ENCODE results near the gene CLEC2L.

Gene CLEC2L

GRCh38 chr7:139572071-139572470 lies 48.6 kb downstream of the CLEC2L start:
- TF ChIP-seq FOXM1 (IDR thresholded peaks at IDR 0.05; ENCODE audit: borderline replicate concordance, low read depth) = no peak
- no peak for TF ChIP-seq MAX (IDR thresholded peaks at IDR 0.05)
- TF ChIP-seq REST (IDR thresholded peaks at IDR 0.05; ENCODE audit: low read depth) = no peak
- TF ChIP-seq TCF12 (IDR thresholded peaks at IDR 0.05; ENCODE audit: low read depth) = no peak
- TF ChIP-seq CREB1 (IDR thresholded peaks at IDR 0.05; ENCODE audit: low read depth) = no peak
- no peak for TF ChIP-seq YY1 (IDR thresholded peaks at IDR 0.05; ENCODE audit: low read depth)
- no peak for TF ChIP-seq TAF1 (IDR thresholded peaks at IDR 0.05; ENCODE audit: low read depth)
- TF ChIP-seq NFIC (IDR thresholded peaks at IDR 0.05) = no peak
- TF ChIP-seq USF1 (IDR thresholded peaks at IDR 0.05) = no peak

- no peak for TF ChIP-seq TEAD4 (IDR thresholded peaks at IDR 0.05)
- no peak for TF ChIP-seq EGR1 (IDR thresholded peaks at IDR 0.05)
- TF ChIP-seq FOXM1 (IDR thresholded peaks at IDR 0.05; ENCODE audit: borderline replicate concordance, low read depth) = no peak
- TF ChIP-seq EP300 (IDR thresholded peaks at IDR 0.05; ENCODE audit: borderline replicate concordance) = no peak
- no peak for TF ChIP-seq TCF12 (IDR thresholded peaks at IDR 0.05; ENCODE audit: low read depth)
- TF ChIP-seq TAF1 (IDR thresholded peaks at IDR 0.05; ENCODE audit: low read depth) = no peak
- TF ChIP-seq ZBTB7A (IDR thresholded peaks at IDR 0.05; ENCODE audit: low read depth) = no peak
- no peak for TF ChIP-seq REST (IDR thresholded peaks at IDR 0.05; ENCODE audit: low read depth)
- no peak for TF ChIP-seq RAD21 (IDR thresholded peaks at IDR 0.05; ENCODE audit: low read depth)
- TF ChIP-seq YY1 (IDR thresholded peaks at IDR 0.05; ENCODE audit: low read depth) = no peak
- no peak for TF ChIP-seq USF1 (IDR thresholded peaks at IDR 0.05)
- TF ChIP-seq CREB1 (IDR thresholded peaks at IDR 0.05; ENCODE audit: low read depth) = no peak
Observed at GRCh38 chr7:139572704-139573385, 49.4 kb downstream of the CLEC2L start.

GRCh38 chr7:139573871-139574270 lies 50.4 kb downstream of the CLEC2L start:
- TF ChIP-seq CREB1 (IDR thresholded peaks at IDR 0.05; ENCODE audit: low read depth) = no peak
- no peak for TF ChIP-seq EGR1 (IDR thresholded peaks at IDR 0.05)
- TF ChIP-seq NFIC (IDR thresholded peaks at IDR 0.05) = no peak
- TF ChIP-seq EP300 (IDR thresholded peaks at IDR 0.05; ENCODE audit: borderline replicate concordance) = no peak
- no peak for TF ChIP-seq REST (IDR thresholded peaks at IDR 0.05; ENCODE audit: low read depth)
- TF ChIP-seq TEAD4 (IDR thresholded peaks at IDR 0.05) = no peak
- no peak for TF ChIP-seq FOXM1 (IDR thresholded peaks at IDR 0.05; ENCODE audit: borderline replicate concordance, low read depth)
- no peak for TF ChIP-seq RAD21 (IDR thresholded peaks at IDR 0.05; ENCODE audit: low read depth)
- no peak for TF ChIP-seq ZBTB7A (IDR thresholded peaks at IDR 0.05; ENCODE audit: low read depth)
- TF ChIP-seq TAF1 (IDR thresholded peaks at IDR 0.05; ENCODE audit: low read depth) = no peak
- no peak for TF ChIP-seq MAX (IDR thresholded peaks at IDR 0.05)

- TF ChIP-seq USF1 (IDR thresholded peaks at IDR 0.05) (no peak), EP300 (IDR thresholded peaks at IDR 0.05; ENCODE audit: borderline replicate concordance) (no peak), RAD21 (IDR thresholded peaks at IDR 0.05; ENCODE audit: low read depth) (no peak), EGR1 (IDR thresholded peaks at IDR 0.05) (no peak), NFIC (IDR thresholded peaks at IDR 0.05) (no peak), TEAD4 (IDR thresholded peaks at IDR 0.05) (no peak), YY1 (IDR thresholded peaks at IDR 0.05; ENCODE audit: low read depth) (no peak), FOXM1 (IDR thresholded peaks at IDR 0.05; ENCODE audit: borderline replicate concordance, low read depth) (no peak), REST (IDR thresholded peaks at IDR 0.05; ENCODE audit: low read depth) (no peak), ZBTB7A (IDR thresholded peaks at IDR 0.05; ENCODE audit: low read depth) (no peak), CEBPB (IDR thresholded peaks at IDR 0.05) (no peak), MAX (IDR thresholded peaks at IDR 0.05) (no peak), TAF1 (IDR thresholded peaks at IDR 0.05; ENCODE audit: low read depth) (no peak), TCF12 (IDR thresholded peaks at IDR 0.05; ENCODE audit: low read depth) (no peak)
Observed at GRCh38 chr7:139574618-139575337, 51.3 kb downstream of the CLEC2L start.

Data from Ishikawa (cell line).